NCI-H82 treated with DMSO at 0.1 percent for 48 hours (cell line): ENCODE results near the gene PNMT.

Source experiments
- DNase-seq: peaks from one replicate; lab custom pipeline; 2025; ENCODE audit not compliant: unreplicated experiment; lab: John Stamatoyannopoulos, UW

PNMT gene

DNA sequence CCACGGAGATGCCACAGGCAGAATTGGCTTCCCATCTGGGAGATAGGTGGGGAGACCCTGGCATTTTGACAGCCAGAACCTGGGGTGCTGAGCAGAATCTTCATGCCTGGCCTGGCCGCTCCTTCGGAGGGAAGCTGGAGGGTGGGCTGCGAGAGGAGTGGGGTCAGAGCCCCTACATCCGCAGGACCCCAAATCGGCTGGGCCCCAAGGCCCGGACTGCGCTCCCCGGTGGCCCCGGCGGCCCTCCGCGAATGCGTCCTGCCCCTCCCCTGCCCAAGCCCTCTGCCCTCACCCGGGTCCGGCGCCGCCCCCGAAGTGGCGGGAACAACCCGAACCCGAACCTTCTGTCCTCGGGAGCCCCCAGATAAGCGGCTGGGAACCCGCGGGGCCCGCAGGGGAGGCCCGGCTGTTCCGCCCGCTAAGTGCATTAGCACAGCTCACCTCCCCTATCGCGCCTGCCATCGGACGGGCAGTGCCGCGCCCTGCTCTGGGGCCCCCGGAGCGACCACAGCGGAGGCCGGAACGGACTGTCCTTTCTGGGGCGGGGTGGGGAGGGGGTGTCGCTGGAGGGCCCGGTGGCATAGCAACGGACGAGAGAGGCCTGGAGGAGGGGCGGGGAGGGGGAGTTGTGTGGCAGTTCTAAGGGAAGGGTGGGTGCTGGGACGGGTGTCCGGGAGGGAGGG, 850 bp upstream of the PNMT start:
- peak; percentile 36 for DNase-seq

DNA sequence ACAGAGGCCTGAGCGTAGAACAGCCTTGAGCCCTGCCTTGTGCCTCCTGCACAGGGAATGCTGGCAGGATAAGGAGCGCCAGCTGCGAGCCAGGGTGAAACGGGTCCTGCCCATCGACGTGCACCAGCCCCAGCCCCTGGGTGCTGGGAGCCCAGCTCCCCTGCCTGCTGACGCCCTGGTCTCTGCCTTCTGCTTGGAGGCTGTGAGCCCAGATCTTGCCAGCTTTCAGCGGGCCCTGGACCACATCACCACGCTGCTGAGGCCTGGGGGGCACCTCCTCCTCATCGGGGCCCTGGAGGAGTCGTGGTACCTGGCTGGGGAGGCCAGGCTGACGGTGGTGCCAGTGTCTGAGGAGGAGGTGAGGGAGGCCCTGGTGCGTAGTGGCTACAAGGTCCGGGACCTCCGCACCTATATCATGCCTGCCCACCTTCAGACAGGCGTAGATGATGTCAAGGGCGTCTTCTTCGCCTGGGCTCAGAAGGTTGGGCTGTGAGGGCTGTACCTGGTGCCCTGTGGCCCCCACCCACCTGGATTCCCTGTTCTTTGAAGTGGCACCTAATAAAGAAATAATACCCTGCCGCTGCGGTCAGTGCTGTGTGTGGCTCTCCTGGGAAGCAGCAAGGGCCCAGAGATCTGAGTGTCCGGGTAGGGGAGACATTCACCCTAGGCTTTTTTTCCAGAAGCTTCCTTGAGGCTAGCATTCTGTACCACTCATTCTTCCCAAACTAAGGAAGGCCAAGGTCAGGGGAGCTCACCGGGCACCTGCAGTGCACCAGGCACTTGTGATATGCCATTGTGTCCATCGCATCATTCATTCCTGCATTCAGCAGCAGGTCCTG, 1.9 kb downstream of the PNMT start:
- DNase-seq: no peak

DNA sequence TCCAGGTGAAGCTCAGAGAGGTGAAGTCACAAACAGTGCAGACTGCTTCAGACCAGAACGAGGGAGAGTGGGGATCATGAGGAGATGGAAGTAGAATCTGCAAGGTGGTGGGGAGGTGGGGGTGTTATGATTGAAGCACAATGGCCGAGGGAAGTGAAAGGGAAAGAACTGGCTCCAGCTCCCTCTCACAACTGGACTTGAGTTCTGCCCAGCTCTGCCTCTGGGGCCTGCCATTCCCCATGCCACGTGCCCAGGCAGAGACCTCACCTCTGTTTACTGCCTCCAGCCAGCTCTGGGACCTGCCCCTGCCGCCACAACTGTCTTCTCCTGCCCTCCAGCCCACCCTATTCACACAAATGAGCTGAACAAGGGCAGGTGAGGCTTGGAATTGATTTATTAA, 2.5 kb downstream of the PNMT start:
- DNase-seq: no peak

DNA sequence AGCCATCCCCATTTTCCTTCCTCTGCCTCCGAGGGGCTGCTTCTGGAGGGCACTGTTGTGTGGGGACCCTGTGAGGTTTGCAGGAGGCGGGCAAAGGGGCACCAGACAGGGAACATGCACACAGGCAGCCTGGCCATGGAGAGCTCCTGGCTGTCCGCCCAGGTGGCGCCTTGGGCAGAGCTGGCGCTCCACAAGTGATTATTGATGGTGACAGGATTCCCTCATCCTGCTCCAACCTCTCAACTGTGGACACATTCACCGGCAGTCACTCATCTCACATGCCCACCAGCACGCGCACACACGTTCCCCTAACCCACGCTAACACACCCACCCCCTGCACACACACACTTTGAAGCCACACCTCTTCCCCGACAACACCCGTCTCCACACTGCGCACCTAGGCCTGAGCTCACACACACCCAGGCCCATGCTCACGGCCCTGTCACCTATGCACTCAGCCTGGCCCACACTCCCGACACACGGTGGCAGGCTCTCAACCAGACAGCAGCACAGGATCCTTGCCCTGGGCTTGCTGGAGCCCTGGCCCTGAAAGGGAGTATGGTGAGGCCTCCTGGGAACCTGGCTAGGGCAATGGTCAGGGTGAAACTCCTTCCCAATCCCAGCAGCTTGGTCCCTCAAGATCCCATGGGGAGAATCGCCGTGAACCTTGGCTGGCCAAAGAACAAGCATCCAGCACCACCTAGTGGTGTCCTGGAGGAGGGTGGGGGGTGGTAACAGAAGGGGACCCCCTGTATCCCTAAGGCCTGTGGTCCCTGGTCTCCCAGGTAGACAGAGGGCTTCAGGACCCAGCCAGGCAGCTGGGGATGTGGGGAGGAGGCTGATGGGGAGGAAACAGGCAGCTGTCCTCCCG, 3.6 kb downstream of the PNMT start:
- DNase-seq: peak; percentile 40

DNA sequence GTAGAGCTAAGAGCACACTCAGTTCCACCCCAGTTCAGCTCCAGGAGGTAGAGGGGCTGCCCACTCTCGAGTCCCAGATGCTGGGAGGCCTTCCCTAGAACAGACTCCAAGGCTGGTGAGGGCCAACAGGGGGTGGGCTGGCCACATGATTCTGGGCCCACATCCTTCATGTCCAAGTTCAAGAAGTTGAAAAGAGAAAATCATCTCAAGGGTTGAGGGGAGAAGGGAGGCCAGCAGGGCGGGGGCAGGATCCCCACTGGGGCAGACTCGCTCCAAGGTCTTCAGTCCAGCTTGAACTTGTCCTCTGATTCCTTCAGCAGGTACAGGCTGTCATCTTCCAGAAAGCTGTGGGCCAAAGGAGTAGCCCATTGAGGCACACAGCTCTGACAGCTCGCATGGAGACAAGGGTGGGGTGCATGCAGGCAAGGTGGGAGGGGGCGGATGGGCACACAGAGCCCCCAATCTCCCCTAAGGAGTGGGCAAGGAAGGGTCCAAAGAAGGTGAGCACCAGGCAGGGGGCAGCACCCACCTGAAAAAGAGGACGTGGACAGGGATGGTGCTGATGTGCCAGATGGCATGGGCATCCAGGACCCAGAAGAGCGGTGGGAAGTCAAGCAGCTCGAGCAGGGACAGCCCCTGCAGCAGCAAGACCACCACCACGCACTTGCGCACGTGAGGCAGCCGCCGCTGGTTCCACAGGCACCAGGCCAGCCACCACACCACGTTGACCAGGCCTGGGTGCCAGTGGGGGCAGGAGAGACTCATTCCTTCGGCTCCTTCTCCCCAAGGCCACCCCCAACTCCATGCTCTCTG, 4.5 kb downstream of the PNMT start:
- DNase-seq: no peak

DNA sequence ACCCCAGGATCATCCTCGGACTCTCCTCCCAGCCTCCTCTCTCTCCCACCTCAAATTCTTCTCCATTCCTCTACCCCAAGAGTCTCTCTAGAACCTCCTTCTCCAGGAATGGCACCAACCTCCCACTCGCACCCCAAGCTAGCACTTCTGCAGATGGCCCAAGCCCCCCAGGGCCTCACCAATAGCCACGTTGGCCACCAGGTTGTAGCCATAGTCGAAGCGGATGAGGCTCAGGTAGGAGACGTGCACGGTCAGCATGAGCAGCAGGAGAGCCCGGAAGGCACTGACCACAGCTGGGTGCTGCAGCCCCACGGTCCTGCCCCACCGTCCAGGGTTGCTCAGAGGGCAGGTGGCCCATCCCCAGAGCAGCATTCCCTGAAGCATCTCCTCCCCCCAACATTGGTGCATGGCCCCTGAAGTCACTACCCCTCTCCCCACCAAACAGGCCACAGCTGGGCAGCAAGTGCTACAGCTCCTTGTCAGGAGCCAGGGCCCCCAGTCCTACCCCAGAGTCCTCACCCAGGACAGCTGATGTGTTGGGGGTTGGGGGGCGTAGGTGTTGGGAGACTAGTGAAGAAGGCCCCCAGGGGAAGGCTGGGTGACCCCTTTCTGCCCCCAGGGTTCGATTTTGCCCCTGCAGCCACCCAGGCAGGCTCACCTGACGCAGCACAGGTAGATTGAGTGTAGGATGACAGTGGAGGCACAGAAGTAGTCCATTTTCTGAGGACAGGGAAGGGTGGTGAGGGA, 5.3 kb downstream of the PNMT start:
- DNase-seq: no peak

DNA sequence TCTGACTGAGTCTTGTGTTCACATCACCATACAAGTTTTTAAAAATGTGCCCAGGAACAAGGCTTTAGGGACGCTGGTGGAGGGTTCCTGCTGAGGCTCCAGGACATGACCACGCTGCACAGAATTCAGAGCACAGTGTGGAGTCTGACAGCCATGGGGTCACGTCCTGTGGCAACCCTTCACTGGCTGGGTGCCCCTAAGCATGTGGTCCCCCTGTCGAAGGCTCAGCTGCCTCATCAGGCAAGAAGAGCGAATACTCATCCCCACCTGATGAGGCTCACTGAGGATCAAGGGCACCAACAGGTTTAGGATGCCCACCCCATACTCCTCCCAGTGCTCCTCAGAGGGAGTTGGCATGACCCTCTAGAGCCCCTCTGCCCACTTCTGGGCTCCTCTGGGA, 5.9 kb downstream of the PNMT start:
- no peak for DNase-seq

DNA sequence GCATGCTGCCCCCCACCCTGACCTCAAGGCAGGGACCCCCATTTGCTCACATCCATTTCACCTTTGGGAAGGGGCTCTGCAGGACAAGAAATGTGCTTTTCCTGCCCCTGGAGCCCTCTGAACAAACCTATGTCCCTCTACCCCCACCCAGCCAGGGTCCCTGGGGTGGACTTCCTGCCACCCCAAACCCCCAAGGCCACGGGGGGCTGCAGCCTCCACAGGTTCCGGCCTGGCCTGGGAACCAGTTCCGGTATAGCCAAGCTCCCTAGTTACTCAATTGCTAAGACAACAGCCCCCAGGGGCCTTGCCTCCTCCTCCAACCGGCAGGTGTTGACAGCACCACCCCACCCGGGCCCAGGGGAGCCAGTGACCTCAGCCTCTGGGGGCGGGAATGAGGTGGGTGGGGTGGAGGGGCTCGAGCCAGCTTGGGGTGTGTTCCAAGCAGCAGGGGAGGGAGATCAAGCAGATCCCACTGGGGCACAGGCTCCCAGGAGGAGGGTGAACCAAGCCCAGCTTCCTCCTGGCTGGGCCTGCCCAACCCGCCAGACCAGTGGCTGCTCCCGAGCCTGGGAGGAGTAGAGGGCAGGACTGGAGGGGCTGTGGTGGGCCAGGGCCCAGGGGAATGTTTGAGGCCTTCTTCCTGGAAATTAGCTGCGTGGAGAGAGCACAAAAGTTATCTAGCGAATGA, 6.6 kb downstream of the PNMT start:
- peak; percentile 12 for DNase-seq

DNA sequence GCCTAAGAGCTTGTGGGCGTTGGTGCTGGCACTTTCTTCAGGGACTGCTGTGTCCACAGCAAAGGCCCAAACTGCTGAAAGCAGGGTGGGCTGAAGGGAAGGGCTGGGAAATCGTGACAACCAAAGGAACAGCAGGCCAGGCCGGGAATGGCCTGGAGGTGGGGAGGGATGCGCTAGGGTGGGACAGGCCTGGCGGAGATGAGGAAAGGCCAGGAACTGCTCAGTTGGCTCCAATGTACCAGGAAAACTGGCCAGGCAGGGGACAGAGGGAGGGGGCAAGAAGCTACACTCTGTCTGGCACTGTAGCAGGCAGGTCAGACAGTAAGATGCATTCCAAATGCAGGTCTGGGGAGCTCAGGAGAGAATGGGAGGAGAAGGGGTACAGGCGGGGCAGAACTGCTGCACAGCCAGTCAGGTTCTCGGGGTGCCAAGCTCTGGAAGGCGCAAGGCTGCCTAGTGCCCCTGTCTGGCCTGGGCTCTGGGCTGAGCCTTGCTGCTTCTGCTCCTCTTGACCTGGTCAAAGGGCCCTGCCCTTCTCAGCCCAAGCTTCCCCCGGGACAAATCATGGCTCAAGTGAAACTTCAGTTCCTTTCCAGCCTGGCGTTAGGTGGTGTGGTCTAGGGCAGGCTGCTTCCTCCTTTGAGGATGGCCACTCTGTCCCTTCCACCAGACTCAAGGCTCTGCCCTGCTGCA, 7.3 kb downstream of the PNMT start:
- no peak for DNase-seq

DNA sequence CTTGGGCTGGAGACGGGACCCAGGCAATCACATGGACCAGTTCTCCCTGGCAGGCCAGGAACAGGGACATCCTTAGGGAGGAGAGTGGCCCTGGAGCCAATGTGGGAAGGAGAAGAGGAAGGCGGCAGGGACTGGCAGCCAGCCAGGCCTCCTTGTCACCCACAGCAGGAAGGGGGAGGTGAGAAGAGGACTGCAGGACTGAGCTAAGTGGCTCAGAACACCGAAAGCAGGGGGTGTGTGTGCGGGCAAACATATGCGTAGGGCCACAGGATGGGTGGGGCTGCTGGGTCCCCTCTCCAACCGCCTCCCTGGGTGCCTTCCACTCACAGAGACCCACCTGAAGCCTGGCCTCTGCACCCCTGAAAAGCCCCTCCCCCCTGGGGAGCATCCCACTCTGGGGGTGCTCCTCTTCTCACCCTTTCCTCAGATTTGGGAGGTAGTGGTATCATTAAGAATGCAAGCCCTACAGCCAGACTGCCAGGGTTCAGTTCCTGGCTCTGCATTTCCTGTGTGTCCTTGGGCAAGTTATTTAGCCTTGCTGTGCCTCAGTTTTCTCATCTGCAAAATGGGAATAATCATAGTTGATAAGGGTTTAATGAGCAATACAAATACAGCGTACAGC, 8.1 kb downstream of the PNMT start:
- peak; percentile 31 for DNase-seq

DNA sequence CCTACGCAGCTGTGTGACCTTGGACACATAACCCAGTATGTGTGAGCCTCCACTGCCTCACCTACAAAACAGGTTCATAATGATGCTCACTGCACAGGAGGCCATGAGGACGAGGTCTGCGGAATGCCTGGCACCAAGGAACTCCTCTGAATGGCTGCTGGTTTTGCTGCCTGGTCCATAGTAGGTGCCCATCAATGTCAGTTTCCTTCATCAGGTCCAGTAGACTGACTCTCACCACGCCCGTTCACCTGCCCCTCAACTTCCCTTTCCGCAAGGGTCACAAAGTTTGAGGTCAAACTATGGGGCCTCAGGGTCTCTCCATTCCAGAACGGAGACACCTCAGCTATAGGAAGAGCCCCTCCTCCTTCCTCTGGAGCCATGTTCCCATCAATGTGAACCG, 8.8 kb downstream of the PNMT start:
- no peak for DNase-seq

DNA sequence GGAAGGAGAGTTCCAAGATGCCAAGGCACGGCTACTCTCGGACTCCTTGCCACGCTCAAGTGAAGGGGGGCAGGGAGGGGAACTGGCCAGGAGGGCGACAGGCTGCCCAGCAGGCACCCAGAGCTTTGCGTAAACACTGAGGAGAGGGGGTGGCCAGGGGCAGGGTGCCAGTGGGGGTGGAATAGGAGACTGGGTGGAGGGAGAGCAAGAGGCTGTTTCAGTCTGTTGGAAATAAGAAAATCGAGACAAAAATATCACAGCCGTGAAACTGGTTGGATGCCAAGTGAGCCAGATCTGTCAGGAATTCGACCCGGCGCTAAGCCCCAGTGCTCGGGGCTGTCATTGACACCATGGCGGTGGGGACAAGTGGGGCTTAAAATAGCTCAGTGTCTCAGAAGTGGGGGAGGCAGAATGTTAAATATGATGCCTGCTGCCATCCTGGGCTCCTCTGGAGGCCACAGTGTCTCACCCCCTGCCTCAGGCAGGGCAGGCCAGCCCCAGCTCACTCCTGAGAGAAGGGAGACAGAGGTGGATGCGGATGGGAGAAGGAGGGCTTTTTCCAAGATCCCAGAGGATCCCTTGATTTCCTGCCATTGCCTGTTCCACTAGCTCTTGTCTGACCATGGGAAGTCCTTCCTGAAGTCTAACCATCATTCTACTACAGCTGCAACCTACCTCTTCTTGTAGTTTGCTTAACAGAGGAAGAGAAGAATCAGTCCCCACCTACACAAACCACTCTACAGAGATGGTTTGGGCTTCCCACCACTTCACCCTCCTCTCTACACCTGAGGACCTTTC, 9.5 kb downstream of the PNMT start:
- no peak for DNase-seq

DNA sequence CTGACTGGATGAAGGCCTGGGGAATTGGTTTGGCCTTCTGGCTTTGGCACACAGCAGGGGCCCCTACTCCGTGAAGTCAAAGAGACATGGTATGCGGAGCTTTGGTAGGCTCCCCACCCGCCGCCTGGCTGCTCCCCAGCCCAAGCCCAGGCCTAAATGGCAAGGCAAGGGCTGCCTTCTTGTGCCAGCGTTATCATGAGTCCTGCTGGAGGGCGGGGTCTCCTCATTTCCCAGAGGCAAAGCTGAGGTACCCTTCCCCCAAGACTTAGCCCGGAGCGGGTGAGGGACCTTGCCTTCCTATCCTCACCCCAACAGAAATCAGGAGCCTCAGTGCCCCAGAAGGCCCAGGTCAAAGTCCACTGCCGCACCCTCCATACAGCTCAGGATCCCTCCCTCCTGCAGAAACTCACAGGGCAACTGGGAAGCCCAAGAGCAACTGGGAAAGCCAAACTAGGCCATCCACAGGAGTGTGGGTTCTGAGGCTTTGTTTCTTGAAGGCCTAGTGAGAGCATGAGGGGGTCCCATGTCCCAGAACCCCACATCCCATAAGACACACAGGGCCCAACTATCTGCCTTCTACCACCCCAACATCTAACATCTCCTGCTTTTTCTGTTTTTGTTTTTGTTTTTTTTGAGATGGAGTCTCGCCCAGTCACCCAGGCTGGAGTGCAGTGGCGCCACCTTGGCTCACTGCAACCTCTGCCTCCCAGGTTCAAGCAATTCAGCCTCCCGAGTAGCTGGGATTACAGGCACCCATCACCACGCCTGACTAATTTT, 10.3 kb downstream of the PNMT start:
- DNase-seq: no peak

DNA sequence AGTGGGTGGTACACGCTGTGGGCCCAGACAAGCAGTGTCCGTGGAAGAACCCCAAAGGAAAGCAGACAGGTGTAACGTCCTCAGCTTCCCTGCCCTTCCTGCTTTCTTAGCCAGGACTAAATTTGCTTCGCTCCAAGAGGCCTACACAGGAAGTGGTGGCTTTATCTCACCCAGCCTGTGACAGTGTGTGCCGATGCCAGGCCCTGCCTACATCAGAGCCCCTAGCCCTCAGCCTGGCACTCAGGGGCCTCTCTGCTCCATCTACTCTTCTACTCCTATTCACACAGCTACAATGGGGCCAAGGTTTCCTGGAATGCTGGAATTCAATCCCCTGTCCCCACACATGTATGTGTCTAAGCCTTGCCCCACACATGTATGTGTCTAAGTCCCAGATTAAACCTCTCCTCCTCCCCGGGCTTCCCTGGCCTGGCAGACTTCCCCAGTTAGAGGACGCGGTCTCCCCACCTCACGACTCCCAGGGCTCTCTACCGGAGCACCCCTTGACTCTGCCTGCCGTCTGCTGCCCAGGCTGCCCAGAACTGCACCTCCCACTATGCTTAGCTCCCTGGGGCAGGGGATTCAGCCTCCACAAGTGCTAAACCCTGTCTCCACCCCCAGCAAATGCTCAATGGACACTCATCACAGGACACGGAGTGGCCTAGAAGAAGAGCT, 11.4 kb downstream of the PNMT start:
- DNase-seq: no peak

DNA sequence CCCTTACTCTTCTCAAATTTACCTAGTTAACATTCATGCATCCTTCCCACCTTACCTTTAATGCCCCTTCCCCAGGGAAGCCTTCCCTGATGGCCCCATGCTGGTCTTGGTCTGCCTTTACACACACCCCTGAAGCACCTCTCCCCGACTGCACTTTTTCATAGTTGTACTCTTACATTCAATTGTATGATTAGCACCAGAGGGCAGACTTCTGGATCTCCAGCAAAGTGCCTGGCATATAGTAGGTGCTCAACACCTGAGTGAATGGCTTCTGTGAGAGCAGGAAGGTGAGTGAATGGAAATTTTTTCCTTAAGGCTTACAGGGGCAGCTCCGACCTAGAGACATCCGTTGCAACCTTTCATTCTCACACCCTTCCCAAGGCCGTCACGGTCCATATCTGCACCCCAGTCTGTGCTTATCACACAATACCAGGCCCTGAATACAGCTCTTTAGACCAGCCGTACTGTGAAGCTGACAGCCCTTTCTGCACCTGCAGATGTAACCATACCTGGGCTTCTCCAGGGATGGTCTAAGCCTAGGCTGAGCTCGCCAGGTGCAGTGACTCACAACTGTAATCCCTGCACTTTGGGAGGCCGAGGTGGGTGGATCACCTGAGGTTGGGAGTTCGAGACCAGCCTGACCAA, 15.2 kb downstream of the PNMT start:
- DNase-seq: no peak
